PC-3 (cell line): ENCODE data around the gene ALOX15B.

Source experiments
- CTCF ChIP-seq: fragments of 300-600 bp; sonication (generic); conservative IDR thresholded peaks from 2 replicates; pipeline ENCODE4 v1.5.1; 2017; ENCODE audit warnings: antibody characterized with exemption, low read depth, mild to moderate bottlenecking, low read length
- EZH2 ChIP-seq: fragments of 300-600 bp; sonication (generic); IDR thresholded peaks from one replicate; pipeline ENCODE4 v1.6.1; 2017; ENCODE audit warnings: antibody characterized with exemption, mild to moderate bottlenecking, low read length; ENCODE audit not compliant: unreplicated experiment

GRCh38 chr17:8051831-8052230, 13.0 kb downstream of the ALOX15B start:
- no peak for TF ChIP-seq EZH2
- no peak for TF ChIP-seq CTCF
